Measurements from ENCODE around the gene GRAMD1A. TPM values are rescaled to one million over a fixed set of nuclear protein-coding genes. Genes with fewer than 3 reads are reported as not detected.

GRAMD1A gene
- total and polyA plus RNA-seq, 9 of the 15 experiments (the other 6 are each of a cell fraction or from before 2014, with no cell fraction given), result 1.4 to 63.8 (median 38.5) TPM

DNA sequence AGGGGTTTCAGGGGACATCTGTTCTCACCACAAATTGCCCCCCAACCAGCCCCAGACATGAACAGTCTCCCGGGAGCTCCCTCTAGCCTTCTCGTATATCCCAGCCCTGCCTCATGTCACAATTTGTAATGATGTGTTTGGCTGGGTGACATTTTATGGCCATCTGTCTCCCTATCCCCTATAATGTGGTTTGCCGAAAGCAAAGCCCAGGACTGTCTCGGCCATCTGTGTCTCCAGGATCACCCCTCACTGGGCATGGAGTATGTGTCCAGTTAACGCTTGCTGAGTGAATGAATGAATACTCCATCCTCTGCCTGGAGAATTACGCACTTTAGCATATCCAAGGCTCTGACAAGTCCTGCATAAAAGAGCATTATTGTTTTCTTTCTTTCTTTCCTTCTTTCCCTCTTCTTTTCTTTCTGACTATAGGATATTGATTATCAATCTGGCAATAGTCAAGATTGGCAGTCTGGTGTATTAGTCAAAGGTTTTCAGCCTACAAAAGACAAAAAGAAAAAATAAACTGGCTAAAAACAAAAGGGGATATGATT lies 56.5 kb downstream of the GRAMD1A start:
- DNase-seq (ENCODE audit: extremely low read depth in 1 of 4, low spot score in 3 of 4) (no peak), FAIRE-seq (no peak), ATAC-seq (no peak)
- H3K9ac ChIP-seq (ENCODE audit: insufficient read depth in 1 of 2, low read depth in 2 of 2, low read length in 2 of 2), result no peak overlapping the region
- 9% methylated on average over 6 of the region's 6 CpGs for WGBS (ENCODE audit: insufficient coverage, low coverage, missing lambda C conversion rate)
- in situ Hi-C loops (cut with MboI) (no loop called here), intact Hi-C loops (cut with micrococcal nuclease) (no loop called here)
- H3K27ac ChIP-seq (ENCODE audit: extremely low read depth, low read depth, low read length), result no peak overlapping the region
- BruUV-seq (replicated peaks), result no TSS peak
- no peak overlapping the region for H3K4me3 ChIP-seq
- H2AFZ ChIP-seq (ENCODE audit: low read depth, low read length), result no peak overlapping the region
- H3K27me3 ChIP-seq (ENCODE audit: control insufficient read depth in 2 of 2, insufficient read depth in 2 of 2, low read length in 2 of 2), result peaks cover 2 to 20% of the 10 kb centered on the region in 2 experiments; a peak in 2 of 5 replicates
- H3K9me3 ChIP-seq (replicated peaks; ENCODE audit: control insufficient read depth, insufficient read depth, low read depth, low read length), result no peaks in the 10 kb centered on the region
- H4K20me1 ChIP-seq (replicated peaks; ENCODE audit: control insufficient read depth, insufficient read depth, low read length), result no peaks in the 10 kb centered on the region
- H3K4me1 ChIP-seq (replicated peaks in 1 of 2; ENCODE audit: control insufficient read depth in 2 of 2, insufficient read depth in 2 of 2, low read length in 2 of 2), result peaks cover 0 to 14% of the 10 kb centered on the region in 2 experiments; a peak in 2 of 5 replicates
- H3K36me3 ChIP-seq (ENCODE audit: control insufficient read depth, insufficient read depth, low read length), result no peaks in the 10 kb centered on the region
- no peaks in the 10 kb centered on the region for H3K79me2 ChIP-seq (ENCODE audit: control insufficient read depth, insufficient read depth, low read length)
- no peaks in the 10 kb centered on the region for H3K9me1 ChIP-seq (ENCODE audit: control insufficient read depth, insufficient read depth, low read length)
- no peak overlapping the region for H3K4me2 ChIP-seq (ENCODE audit: insufficient read depth, low read length)
- POLR2A ChIA-PET, result no interaction called here
- CTCF ChIA-PET (ENCODE audit: low intra/inter-chr PET ratio), result no interaction called here
- no peak for TF ChIP-seq ZZZ3 (IDR thresholded peaks at IDR 0.05)
- TF ChIP-seq DDX20 (tag; IDR thresholded peaks at IDR 0.05; ENCODE audit: low read depth), result no peak
- no peak for TF ChIP-seq HMG20B (CRISPR knock-in tag; IDR thresholded peaks at IDR 0.05)
- TF ChIP-seq USF1 (CRISPR knock-in tag; IDR thresholded peaks at IDR 0.05), result no peak
- no peak for TF ChIP-seq RBM22 (IDR thresholded peaks at IDR 0.05; ENCODE audit: low read depth, low read length, poor library complexity, severe bottlenecking)
- TF ChIP-seq, protein P1, sequence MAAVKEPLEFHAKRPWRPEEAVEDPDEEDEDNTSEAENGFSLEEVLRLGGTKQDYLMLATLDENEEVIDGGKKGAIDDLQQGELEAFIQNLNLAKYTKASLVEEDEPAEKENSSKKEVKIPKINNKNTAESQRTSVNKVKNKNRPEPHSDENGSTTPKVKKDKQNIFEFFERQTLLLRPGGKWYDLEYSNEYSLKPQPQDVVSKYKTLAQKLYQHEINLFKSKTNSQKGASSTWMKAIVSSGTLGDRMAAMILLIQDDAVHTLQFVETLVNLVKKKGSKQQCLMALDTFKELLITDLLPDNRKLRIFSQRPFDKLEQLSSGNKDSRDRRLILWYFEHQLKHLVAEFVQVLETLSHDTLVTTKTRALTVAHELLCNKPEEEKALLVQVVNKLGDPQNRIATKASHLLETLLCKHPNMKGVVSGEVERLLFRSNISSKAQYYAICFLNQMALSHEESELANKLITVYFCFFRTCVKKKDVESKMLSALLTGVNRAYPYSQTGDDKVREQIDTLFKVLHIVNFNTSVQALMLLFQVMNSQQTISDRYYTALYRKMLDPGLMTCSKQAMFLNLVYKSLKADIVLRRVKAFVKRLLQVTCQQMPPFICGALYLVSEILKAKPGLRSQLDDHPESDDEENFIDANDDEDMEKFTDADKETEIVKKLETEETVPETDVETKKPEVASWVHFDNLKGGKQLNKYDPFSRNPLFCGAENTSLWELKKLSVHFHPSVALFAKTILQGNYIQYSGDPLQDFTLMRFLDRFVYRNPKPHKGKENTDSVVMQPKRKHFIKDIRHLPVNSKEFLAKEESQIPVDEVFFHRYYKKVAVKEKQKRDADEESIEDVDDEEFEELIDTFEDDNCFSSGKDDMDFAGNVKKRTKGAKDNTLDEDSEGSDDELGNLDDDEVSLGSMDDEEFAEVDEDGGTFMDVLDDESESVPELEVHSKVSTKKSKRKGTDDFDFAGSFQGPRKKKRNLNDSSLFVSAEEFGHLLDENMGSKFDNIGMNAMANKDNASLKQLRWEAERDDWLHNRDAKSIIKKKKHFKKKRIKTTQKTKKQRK (IDR thresholded peaks at IDR 0.05; ENCODE audit: borderline replicate concordance, low read depth, low read length), result no peak
- TF ChIP-seq ZNF239 (CRISPR knock-in tag; IDR thresholded peaks at IDR 0.05), result peak; percentile 99
- TF ChIP-seq GTF2A2 (tag; IDR thresholded peaks at IDR 0.05), result no peak
- no peak for TF ChIP-seq LCOR (CRISPR knock-in tag; IDR thresholded peaks at IDR 0.05)
- peak; percentile 73 for TF ChIP-seq BCOR (IDR thresholded peaks at IDR 0.05)
- peak; percentile 90 for TF ChIP-seq RBM25 (IDR thresholded peaks at IDR 0.05; ENCODE audit: low read depth, low read length, severe bottlenecking)
- no peak for TF ChIP-seq CHD4 (IDR thresholded peaks at IDR 0.05; ENCODE audit: insufficient read depth, insufficient replicate concordance, low read depth, low read length, poor library complexity, severe bottlenecking)
- TF ChIP-seq ZNF561 (CRISPR knock-in tag; conservative IDR thresholded peaks at IDR 0.05), result no peak
- no peak for TF ChIP-seq RHOXF2B (CRISPR knock-in tag; conservative IDR thresholded peaks at IDR 0.05)
- 0 out of 2 replicates have a peak, but pooled peaks have one; percentile 48 for TF ChIP-seq PTBP1 (IDR thresholded peaks at IDR 0.05; ENCODE audit: low read depth, low read length)
- TF ChIP-seq, protein P2, sequence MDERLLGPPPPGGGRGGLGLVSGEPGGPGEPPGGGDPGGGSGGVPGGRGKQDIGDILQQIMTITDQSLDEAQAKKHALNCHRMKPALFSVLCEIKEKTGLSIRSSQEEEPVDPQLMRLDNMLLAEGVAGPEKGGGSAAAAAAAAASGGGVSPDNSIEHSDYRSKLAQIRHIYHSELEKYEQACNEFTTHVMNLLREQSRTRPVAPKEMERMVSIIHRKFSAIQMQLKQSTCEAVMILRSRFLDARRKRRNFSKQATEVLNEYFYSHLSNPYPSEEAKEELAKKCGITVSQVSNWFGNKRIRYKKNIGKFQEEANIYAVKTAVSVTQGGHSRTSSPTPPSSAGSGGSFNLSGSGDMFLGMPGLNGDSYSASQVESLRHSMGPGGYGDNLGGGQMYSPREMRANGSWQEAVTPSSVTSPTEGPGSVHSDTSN (CRISPR knock-in tag; IDR thresholded peaks at IDR 0.05; ENCODE audit: low read depth), result no peak
- TF ChIP-seq, protein P2 (tag; conservative IDR thresholded peaks at IDR 0.05; ENCODE audit: low read depth), result no peak
